H1 (cell line): ENCODE data around the gene ZNF407. TPM values are rescaled to one million over a fixed set of nuclear protein-coding genes. Genes with fewer than 3 reads are reported as not detected.

Source experiments
- CTCF ChIA-PET: fragments of 300-600 bp; sonication (Branson Sonifier 250); formaldehyde crosslinking; loops from one replicate; lab custom pipeline; 2021; ENCODE audit not compliant: partially characterized antibody; lab: Charles Lee
- POLR2A ChIA-PET: fragments of 300-600 bp; sonication (Branson Sonifier 250); formaldehyde crosslinking; loops from one replicate; lab custom pipeline; 2021; ENCODE audit warnings: inconsistent platforms; ENCODE audit not compliant: partially characterized antibody; lab: Charles Lee
- DNase-seq, 2 experiments: peaks; one replicate each; pipeline versions ENCODE4 v3.0.0 to v3.0.0-alpha.2; 2010 to 2022; ENCODE audit warnings: low spot score in 2 of 2, low read depth in 1 of 2, mixed read lengths in 1 of 2
- FAIRE-seq: peaks from 2 replicates; lab custom pipeline; 2011; peaks lifted over from hg19 to GRCh38; lab: Jason Lieb, UNC
- H2AFZ ChIP-seq: 2 replicates; pipeline ENCODE4 v1.8.1; 2012; ENCODE audit warnings: low read length, inconsistent platforms
- H2AK5ac ChIP-seq: 2 replicates; pipeline ENCODE4 v1.6.1; 2013; ENCODE audit warnings: low read depth, low read length
- H2BK120ac ChIP-seq: replicated peaks from 2 replicates; pipeline ENCODE3; 2013; ENCODE audit warnings: low read depth, low read length, inconsistent platforms
- H2BK12ac ChIP-seq: 2 replicates; pipeline ENCODE4 v1.6.1; 2013; ENCODE audit warnings: low read depth, low read length
- H2BK15ac ChIP-seq: 2 replicates; pipeline ENCODE4 v1.6.1; 2013; ENCODE audit warnings: low read length
- H2BK20ac ChIP-seq: 2 replicates; pipeline ENCODE4 v1.6.1; 2013; ENCODE audit warnings: low read length
- H2BK5ac ChIP-seq: 2 replicates; pipeline ENCODE4 v1.6.1; 2013; ENCODE audit warnings: low read depth, low read length
- H3K14ac ChIP-seq: 2 replicates; pipeline ENCODE4 v1.6.1; 2013; ENCODE audit warnings: inconsistent platforms; ENCODE audit not compliant: insufficient read length
- H3K18ac ChIP-seq: 2 replicates; pipeline ENCODE4 v1.6.1; 2013; ENCODE audit warnings: low read length; ENCODE audit errors: extremely low read depth
- H3K23ac ChIP-seq: 2 replicates; pipeline ENCODE4 v1.6.1; 2013; ENCODE audit warnings: inconsistent platforms; ENCODE audit not compliant: insufficient read length
- H3K23me2 ChIP-seq: 2 replicates; pipeline ENCODE4 v1.6.1; 2013; ENCODE audit warnings: low read depth, low read length
- H3K27ac ChIP-seq: 2 replicates; pipeline ENCODE4 v1.6.1; 2011; ENCODE audit warnings: low read depth, low read length, inconsistent platforms
- H3K27me3 ChIP-seq, 4 experiments: replicated peaks in 1 of 4; 1 replicate in 1 of 4; 2 replicates in 3 of 4; pipeline versions ENCODE4 v1.6.1 to v1.8.1; 2011 to 2013; ENCODE audit warnings: low read length in 3 of 4, mild to moderate bottlenecking in 3 of 4, inconsistent platforms in 2 of 4, mixed read lengths in 2 of 4, moderate library complexity in 1 of 4; ENCODE audit not compliant: control insufficient read depth in 3 of 4, insufficient read depth in 3 of 4; ENCODE audit errors: extremely low read depth in 1 of 4
- H3K36me3 ChIP-seq, 4 experiments: 2 replicates each; pipeline versions ENCODE4 v1.6.1 to v1.8.1; 2011 to 2013; ENCODE audit warnings: mild to moderate bottlenecking in 4 of 4, low read length in 3 of 4, moderate library complexity in 2 of 4, control low read depth in 1 of 4, inconsistent platforms in 1 of 4; ENCODE audit not compliant: insufficient read depth in 4 of 4, control insufficient read depth in 2 of 4
- H3K4ac ChIP-seq: replicated peaks from 2 replicates; pipeline ENCODE3; 2013; ENCODE audit warnings: low read length, low read depth, mixed read lengths, inconsistent platforms; ENCODE audit not compliant: insufficient read length
- H3K4me1 ChIP-seq, 4 experiments: replicated peaks in 1 of 4; 1 replicate in 1 of 4; 2 replicates in 3 of 4; pipeline versions ENCODE4 v1.6.1 to v1.8.1; 2011 to 2013; ENCODE audit warnings: low read length in 3 of 4, inconsistent platforms in 2 of 4, mixed read lengths in 1 of 4; ENCODE audit not compliant: insufficient read depth in 4 of 4, control insufficient read depth in 3 of 4
- H3K4me2 ChIP-seq, 2 experiments: 2 replicates each; pipeline versions ENCODE4 v1.6.1 to v1.8.1; 2011 to 2013; ENCODE audit warnings: low read depth in 2 of 2, low read length in 2 of 2, control low read depth in 1 of 2, inconsistent platforms in 1 of 2, mild to moderate bottlenecking in 1 of 2; ENCODE audit not compliant: insufficient read depth in 1 of 2
- H3K4me3 ChIP-seq, 4 experiments: fragments of 200-600, 300-600 bp in 1 of 4; sonication (generic), shearing (Covaris generic), sonication (Bioruptor Twin) in 1 of 4; 2 replicates each; pipeline versions ENCODE4 v1.5.1 to v1.8.1; 2011 to 2016; ENCODE audit warnings: low read length in 4 of 4, low read depth in 3 of 4, control low read depth in 2 of 4, inconsistent platforms in 2 of 4, mild to moderate bottlenecking in 2 of 4, mixed read lengths in 1 of 4, moderate library complexity in 1 of 4; ENCODE audit not compliant: insufficient read depth in 2 of 4; ENCODE audit errors: extremely low read depth in 1 of 4
- H3K56ac ChIP-seq: replicated peaks from 2 replicates; pipeline ENCODE3; 2013; ENCODE audit warnings: low read depth, mild to moderate bottlenecking, mixed read lengths, low read length, inconsistent platforms; ENCODE audit not compliant: insufficient read length
- H3K79me1 ChIP-seq: 2 replicates; pipeline ENCODE4 v1.6.1; 2013; ENCODE audit warnings: low read depth, low read length, control low read depth
- H3K79me2 ChIP-seq, 2 experiments: 2 replicates each; pipeline versions ENCODE4 v1.6.1 to v1.8.1; 2012 to 2013; ENCODE audit warnings: low read length in 2 of 2, mild to moderate bottlenecking in 2 of 2, inconsistent platforms in 1 of 2; ENCODE audit not compliant: insufficient read depth in 2 of 2, control insufficient read depth in 1 of 2
- H3K9ac ChIP-seq, 4 experiments: replicated peaks in 1 of 4; 1 replicate in 1 of 4; 2 replicates in 3 of 4; pipeline versions ENCODE4 v1.6.1 to v1.8.1; 2011 to 2013; ENCODE audit warnings: low read depth in 3 of 4, low read length in 3 of 4, control low read depth in 2 of 4, mild to moderate bottlenecking in 2 of 4, moderate library complexity in 2 of 4, inconsistent platforms in 1 of 4; ENCODE audit errors: extremely low read depth in 1 of 4
- H3K9me3 ChIP-seq, 2 experiments: 2 replicates each; pipeline versions ENCODE4 v1.6.1 to v1.8.1; 2012 to 2013; ENCODE audit warnings: mild to moderate bottlenecking in 2 of 2, moderate library complexity in 2 of 2, control low read depth in 1 of 2, inconsistent platforms in 1 of 2, low read depth in 1 of 2, low read length in 1 of 2, mixed read lengths in 1 of 2; ENCODE audit not compliant: insufficient read depth in 2 of 2
- H4K20me1 ChIP-seq, 2 experiments: replicated peaks in 1 of 2; 2 replicates each; pipeline versions ENCODE3 to v1.8.1; 2011 to 2013; ENCODE audit warnings: inconsistent platforms in 2 of 2, low read length in 2 of 2, mild to moderate bottlenecking in 1 of 2; ENCODE audit not compliant: insufficient read depth in 2 of 2, control insufficient read depth in 1 of 2
- H4K5ac ChIP-seq: 2 replicates; pipeline ENCODE4 v1.6.1; 2013; ENCODE audit warnings: low read length, low read depth, mixed read lengths, inconsistent platforms; ENCODE audit not compliant: insufficient read length
- H4K8ac ChIP-seq: 2 replicates; pipeline ENCODE4 v1.8.0; 2013; ENCODE audit warnings: mild to moderate bottlenecking, moderate library complexity, low read length, inconsistent platforms; ENCODE audit not compliant: insufficient read depth; ENCODE audit errors: extremely low read depth
- H4K91ac ChIP-seq: replicated peaks from 2 replicates; pipeline ENCODE3; 2013; ENCODE audit warnings: low read length, mixed read lengths, inconsistent platforms; ENCODE audit not compliant: insufficient read length
- BACH1 ChIP-seq: IDR thresholded peaks from 2 replicates; pipeline ENCODE4 v1.6.1; 2012; ENCODE audit warnings: low read length, improper control_type of control experiment
- CHD1 ChIP-seq: IDR thresholded peaks from 2 replicates; pipeline ENCODE4 v1.6.1; 2012; ENCODE audit warnings: low read depth, low read length, improper control_type of control experiment
- CREB1 ChIP-seq: IDR thresholded peaks from 2 replicates; pipeline ENCODE4 v1.6.1; 2012; ENCODE audit warnings: inconsistent platforms
- EGR1 ChIP-seq: IDR thresholded peaks from 2 replicates; pipeline ENCODE4 v1.6.1; 2011; ENCODE audit warnings: low read depth, low read length, borderline replicate concordance
- KDM1A ChIP-seq: fragments of 200-600, 300-600 bp; sonication (generic); IDR thresholded peaks from 2 replicates; pipeline ENCODE4 v1.7.1; 2016; ENCODE audit warnings: mild to moderate bottlenecking, low read length, borderline replicate concordance
- POLR2A ChIP-seq, 2 experiments: IDR thresholded peaks; 1 replicate in 1 of 2; 2 replicates in 1 of 2; pipeline ENCODE4 v1.6.1; 2011; ENCODE audit warnings: low read depth in 2 of 2, low read length in 2 of 2, mild to moderate bottlenecking in 2 of 2; ENCODE audit errors: control extremely low read depth in 1 of 2
- RBBP5 ChIP-seq: IDR thresholded peaks from 2 replicates; pipeline ENCODE4 v1.7.1; 2012; ENCODE audit warnings: low read depth, mild to moderate bottlenecking, inconsistent platforms, low read length, moderate library complexity, borderline replicate concordance
- RXRA ChIP-seq: IDR thresholded peaks from 2 replicates; pipeline ENCODE4 v1.6.1; 2011; ENCODE audit warnings: low read depth, mild to moderate bottlenecking, low read length, moderate library complexity; ENCODE audit not compliant: insufficient read depth
- SAP30 ChIP-seq: fragments of 300-600 bp; sonication (generic); IDR thresholded peaks from 2 replicates; pipeline ENCODE4 v1.7.1; 2012; ENCODE audit warnings: low read length, moderate library complexity, mild to moderate bottlenecking, inconsistent platforms; ENCODE audit not compliant: insufficient read depth, insufficient replicate concordance
- SIRT6 ChIP-seq: IDR thresholded peaks from one replicate; pipeline ENCODE4 v1.7.1; 2012; ENCODE audit warnings: low read length, inconsistent platforms
- SIX5 ChIP-seq: IDR thresholded peaks from 2 replicates; pipeline ENCODE4 v1.6.1; 2011; ENCODE audit warnings: mild to moderate bottlenecking, low read depth, low read length
- SP1 ChIP-seq: IDR thresholded peaks from 2 replicates; pipeline ENCODE4 v1.6.1; 2011; ENCODE audit warnings: low read depth, low read length
- WGBS, 2 experiments: shearing (Covaris generic) in 1 of 2; methylation state at CpG; one replicate each; pipeline versions ENCODE4 v1.1.6 to v1.1.7; 2013 to 2015; ENCODE audit warnings: low lambda C conversion rate in 2 of 2, mixed read lengths in 2 of 2, inconsistent platforms in 1 of 2, low coverage in 1 of 2, missing lambda C conversion rate in 1 of 2; ENCODE audit not compliant: insufficient replicate concordance in 2 of 2, insufficient coverage in 1 of 2, insufficient read length in 1 of 2; ENCODE audit errors: extremely low coverage in 1 of 2, missing lambda C conversion rate in 1 of 2; 5-methylcytosine and 5-hydroxymethylcytosine counted together
- polyA plus RNA-seq, 7 experiments: library from polyadenylated mRNA; depleted of rRNA in 3 of 7; stranded (reverse) in 5 of 7; unstranded in 2 of 7; fragments of >200 nt in 5 of 7; fragments of 200-250 nt in 2 of 7; gene quantifications; 1 replicate in 5 of 7; 2 replicates in 1 of 7; 4 replicates in 1 of 7; pipeline versions ENCODE4 v1.2.1 to v1.2.3, GENCODE V29; 2011 to 2013; ENCODE audit warnings: missing spikeins in 2 of 7, mixed read lengths in 2 of 7
- total RNA-seq: library from RNA; stranded (reverse); fragmentation: NEBNext Ultra II Directional; extraction: Animal tissue kit (Norgen Biotek cat#: 25700); gene quantifications from 2 replicates; pipeline ENCODE4 v1.2.1, GENCODE V29; 2021
- TF ChIP-seq, protein P1 (sequence below): IDR thresholded peaks from 2 replicates; pipeline ENCODE4 v1.6.1; 2011; ENCODE audit warnings: low read length, improper control_type of control experiment

The ZNF407 gene
- total and polyA plus RNA-seq, 2 of the 8 experiments (the other 6 are each of a cell fraction or from before 2014, with no cell fraction given): 1.5 to 6.8 TPM

DNA sequence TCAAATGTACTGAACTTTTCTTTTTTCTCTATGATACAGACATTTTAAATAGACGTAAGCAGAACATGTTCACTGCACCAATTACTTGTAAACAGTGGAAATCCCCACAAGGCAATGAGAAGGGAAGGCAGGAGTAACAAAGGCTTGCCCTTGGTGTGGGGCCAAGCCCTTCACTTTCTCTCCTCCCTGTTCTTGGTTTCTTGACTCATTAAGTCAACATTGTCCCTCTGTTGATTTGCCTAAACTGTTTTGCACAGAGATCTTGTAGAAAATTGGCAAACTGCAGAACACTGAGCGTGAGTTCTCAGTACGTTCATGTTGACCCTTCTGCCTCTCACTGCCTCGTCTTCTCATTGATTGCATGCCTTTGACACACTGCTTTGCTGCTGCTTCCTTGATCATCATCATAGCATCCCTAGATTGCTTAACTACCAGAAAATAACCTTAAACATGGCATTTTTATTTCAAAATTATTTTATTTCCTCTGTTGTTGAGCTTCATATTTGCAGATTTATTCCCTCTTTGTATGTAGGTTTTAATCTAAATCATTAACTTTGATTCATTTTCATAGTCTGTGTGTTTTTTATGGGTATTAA, 353.6 kb downstream of the ZNF407 start:
- POLR2A ChIA-PET: no interaction called here
- H3K27ac ChIP-seq: no peak overlapping the region

More for the DNA sequence above, 353.6 kb downstream of the ZNF407 start:
- Histone ChIP-seq H4K5ac (peak overlapping the region; percentile 30), H3K23me2 (no peaks in the 10 kb centered on the region), H2BK12ac (peak overlapping the region; percentile 60; the same call in 1 of the 2 replicates), H4K8ac (no peak overlapping the region), H3K23ac (no peak overlapping the region), H3K79me2 (no peaks in the 10 kb centered on the region), H3K9ac (no peak overlapping the region; a peak in 1 of 7 replicates), H3K18ac (peak overlapping the region; percentile 72; the same call in 1 of the 2 replicates), H4K91ac (peak overlapping the region; percentile 8), H2BK15ac (peak overlapping the region; percentile 46; the same call in 1 of the 2 replicates), H3K9me3 (no peaks in the 10 kb centered on the region), H2AK5ac (peak overlapping the region; percentile 67; the same call in 1 of the 2 replicates), H3K4ac (peak overlapping the region; percentile 92), H3K36me3 (no peaks in the 10 kb centered on the region), H3K4me3 (no peak overlapping the region), H3K4me2 (no peak overlapping the region; a peak in 1 of 4 replicates), H2BK20ac (0 out of 2 replicates have a peak overlapping the region, but pooled peaks have one; percentile 24), H3K4me1 (peaks cover 0 to 17% (median 14%) of the 10 kb centered on the region in 4 experiments; a peak in 5 of 7 replicates), H3K79me1 (no peaks in the 10 kb centered on the region), H3K14ac (no peak overlapping the region), H3K56ac (no peak overlapping the region), H2BK120ac (no peak overlapping the region), H2AFZ (peak overlapping the region; percentile 69), H2BK5ac (peak overlapping the region; percentile 26; the same call in 1 of the 2 replicates), H4K20me1 (no peaks in the 10 kb centered on the region), H3K27me3 (no peaks in the 10 kb centered on the region)
- WGBS, 2 experiments: 89% methylated on average over 4 of the region's 4 CpGs; no CpG with 5 or more reads in 1 of the 2 experiments
- DNase-seq (no peak), FAIRE-seq (no peak)
- TF ChIP-seq SP1: no peak
- no peak for TF ChIP-seq EGR1
- no peak for TF ChIP-seq KDM1A
- no peak for TF ChIP-seq POLR2A (IDR thresholded peaks at IDR 0.05; ENCODE audit: control extremely low read depth in 1 of 2, low read depth in 2 of 2, low read length in 2 of 2)
- TF ChIP-seq SIX5: no peak
- no peak for TF ChIP-seq SAP30
- TF ChIP-seq CHD1: no peak
- no peak for TF ChIP-seq RBBP5
- TF ChIP-seq CREB1: no peak
- TF ChIP-seq SIRT6: no peak
- no peak for TF ChIP-seq RXRA
- TF ChIP-seq, protein P1, sequence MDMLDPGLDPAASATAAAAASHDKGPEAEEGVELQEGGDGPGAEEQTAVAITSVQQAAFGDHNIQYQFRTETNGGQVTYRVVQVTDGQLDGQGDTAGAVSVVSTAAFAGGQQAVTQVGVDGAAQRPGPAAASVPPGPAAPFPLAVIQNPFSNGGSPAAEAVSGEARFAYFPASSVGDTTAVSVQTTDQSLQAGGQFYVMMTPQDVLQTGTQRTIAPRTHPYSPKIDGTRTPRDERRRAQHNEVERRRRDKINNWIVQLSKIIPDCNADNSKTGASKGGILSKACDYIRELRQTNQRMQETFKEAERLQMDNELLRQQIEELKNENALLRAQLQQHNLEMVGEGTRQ: no peak
- TF ChIP-seq BACH1: no peak
- CTCF ChIA-PET: interaction anchor here (0.7 kb wide), 1 partner anchor 528 kb away, joined by 4 read pairs; no protein-coding TSS in a partner anchor
